D341Med (cell line): ENCODE measurements around the gene ZFYVE26.

ENCODE experiments used
- DNase-seq: peaks from one replicate; pipeline ENCODE4 v3.0.0; 2012; ENCODE audit warnings: low spot score

The ZFYVE26 gene

DNA sequence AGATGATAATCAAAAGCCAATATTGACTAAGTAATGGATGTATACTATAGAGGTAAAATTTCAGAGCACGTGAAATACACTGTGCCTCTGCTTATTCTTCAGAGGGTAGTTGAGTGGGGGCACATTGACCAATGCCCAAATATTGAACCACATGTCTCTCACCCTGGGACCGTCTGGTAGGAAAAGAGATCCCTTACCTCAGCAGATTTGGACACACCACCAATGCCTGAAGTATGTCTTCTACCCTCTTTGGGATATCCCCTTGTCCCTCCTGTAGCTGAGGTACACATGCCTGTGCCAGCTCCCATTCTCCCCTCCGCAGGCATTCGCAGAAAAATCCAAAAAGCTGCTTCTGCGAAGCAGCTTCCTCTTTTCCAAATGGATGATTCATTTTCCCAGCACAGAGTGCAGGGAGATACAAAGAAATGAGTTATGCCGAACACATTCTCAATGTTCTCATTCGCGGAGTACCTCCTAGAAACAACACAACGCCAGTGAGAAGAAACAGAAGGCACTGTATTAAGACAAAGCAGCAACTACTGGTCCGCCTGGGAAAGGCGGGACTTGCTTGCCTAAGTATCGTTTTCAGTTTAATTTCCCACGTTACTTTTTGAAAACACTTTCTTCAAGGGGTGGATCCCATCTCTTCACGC lies 691 bp downstream of the ZFYVE26 start:
- no peak for DNase-seq

- DNase-seq, result no peak
These were observed 1.6 kb downstream of the ZFYVE26 start for GRCh38 chr14:67814821-67815220.

- DNase-seq, result no peak
These were observed 10.1 kb downstream of the ZFYVE26 start for GRCh38 chr14:67806246-67806645.

DNA sequence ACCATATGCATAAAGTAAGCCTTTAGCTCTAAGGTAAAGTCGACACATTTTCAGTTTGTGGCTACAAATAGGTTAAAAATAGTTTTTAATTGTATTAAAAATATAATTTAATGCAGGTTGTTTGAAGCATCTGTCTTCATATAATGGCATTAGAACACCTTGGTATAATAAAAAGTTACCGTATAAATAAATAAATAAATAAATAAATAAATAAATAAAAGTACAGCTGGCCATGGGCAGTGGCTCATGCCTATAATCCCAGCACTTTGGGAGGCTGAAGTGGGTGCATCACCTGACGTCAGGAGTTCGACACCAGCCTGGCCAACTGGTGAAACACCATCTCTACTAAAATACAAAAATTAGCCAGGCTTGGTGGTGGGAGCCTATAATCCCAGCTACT lies 15.6 kb downstream of the ZFYVE26 start:
- no peak for DNase-seq

DNA sequence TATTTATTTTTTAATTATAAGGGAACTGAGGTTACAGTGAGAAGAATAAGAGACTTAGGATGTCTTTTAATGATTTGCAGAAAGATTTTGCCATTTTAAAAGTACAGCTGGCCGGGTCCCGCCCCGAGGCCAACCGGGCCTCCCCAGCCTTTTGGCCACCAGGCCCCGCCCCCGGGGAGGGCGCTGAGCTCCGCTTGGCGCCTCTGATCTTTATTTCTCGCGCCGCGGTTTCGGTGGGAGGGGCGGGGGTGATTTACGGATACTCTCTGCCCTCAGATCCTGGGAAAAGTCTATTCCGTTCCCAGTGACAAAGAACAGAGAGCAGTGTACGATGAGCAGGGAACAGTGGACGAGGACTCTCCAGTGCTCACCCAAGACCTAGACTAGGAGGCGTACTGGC lies 17.7 kb downstream of the ZFYVE26 start:
- no peak for DNase-seq

DNA sequence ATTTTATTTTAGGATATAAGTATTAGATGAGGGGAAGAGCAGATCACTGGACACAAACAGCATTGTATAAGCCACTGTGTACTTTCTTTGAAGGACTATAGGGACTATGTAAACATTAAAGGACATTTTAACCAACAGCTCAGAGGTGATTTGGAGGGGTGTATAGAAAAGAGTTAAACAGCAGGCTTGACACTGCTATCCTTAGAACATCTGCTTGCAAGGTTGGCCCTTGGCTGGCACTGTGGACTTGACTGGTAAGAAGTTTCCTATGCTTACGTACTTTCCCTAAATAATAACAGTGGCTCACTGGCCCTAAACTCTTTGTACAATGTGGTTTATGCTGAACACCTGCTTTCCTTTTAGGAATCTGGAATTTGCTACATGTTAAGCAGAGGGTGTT lies 28.7 kb downstream of the ZFYVE26 start:
- no peak for DNase-seq

- DNase-seq, result no peak
These were observed 30.9 kb downstream of the ZFYVE26 start for GRCh38 chr14:67785270-67786109.

GRCh38 chr14:67784244-67784823 lies 32.1 kb downstream of the ZFYVE26 start:
- DNase-seq, result no peak

DNA sequence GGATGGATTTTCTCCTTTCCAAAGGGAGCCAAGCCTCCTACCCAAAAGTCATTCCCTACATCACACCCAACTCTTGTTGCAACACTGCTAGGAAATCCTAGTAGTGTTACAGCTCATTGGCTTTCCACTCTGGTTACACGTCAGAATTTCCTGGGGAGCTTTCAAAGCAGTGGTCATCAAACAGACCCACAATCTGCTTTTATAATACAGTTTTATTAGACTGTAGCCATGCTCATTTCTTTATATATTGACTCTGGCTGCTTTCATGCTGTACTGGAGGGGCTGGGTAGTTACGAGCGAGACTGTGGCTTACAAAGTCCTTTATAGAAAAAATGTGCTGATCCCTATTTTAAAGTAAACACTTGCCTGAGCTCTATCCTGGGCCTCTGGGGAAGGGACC lies 34.3 kb downstream of the ZFYVE26 start:
- DNase-seq, result no peak

GRCh38 chr14:67778792-67779191 lies 37.6 kb downstream of the ZFYVE26 start:
- no peak for DNase-seq

DNA sequence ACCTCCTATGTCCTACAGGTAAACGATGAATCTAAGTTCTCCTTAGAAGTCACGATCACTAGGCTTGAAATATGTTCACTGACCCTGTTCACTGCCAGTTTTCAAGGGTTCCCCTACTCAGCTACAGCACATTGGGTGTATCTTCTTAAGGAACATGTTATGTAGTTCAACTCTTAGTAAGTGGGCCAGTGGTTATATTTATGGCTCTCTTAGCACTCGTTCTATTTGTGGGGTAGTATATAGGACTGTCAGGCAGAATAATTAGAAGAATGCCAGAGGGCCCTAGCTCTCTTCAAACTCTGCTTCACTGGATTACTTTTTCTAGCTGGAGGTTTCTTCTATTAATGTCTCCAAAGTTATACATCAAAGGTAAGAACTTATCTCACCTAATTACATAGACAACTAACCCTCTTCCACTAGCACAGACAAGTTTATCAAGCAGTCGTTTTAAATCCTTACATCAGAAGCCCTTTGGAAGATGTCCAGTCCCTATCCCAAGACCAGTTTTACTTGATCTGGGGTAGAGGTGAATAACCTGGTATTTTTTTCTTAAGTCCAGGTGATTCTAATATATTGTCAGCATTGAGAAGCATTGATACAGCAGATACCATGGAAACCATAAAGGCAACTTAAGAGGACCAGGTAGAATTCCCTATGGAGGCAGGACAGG lies 39.6 kb downstream of the ZFYVE26 start:
- no peak for DNase-seq

- DNase-seq, result no peak
These were observed 42.5 kb downstream of the ZFYVE26 start for GRCh38 chr14:67773844-67774377.

- no peak for DNase-seq
These were observed 48.2 kb downstream of the ZFYVE26 start for GRCh38 chr14:67768219-67768618.

GRCh38 chr14:67766035-67766680 lies 50.2 kb downstream of the ZFYVE26 start:
- DNase-seq, result no peak

- DNase-seq, result no peak
These were observed 51.1 kb downstream of the ZFYVE26 start for GRCh38 chr14:67765192-67765834.

DNA sequence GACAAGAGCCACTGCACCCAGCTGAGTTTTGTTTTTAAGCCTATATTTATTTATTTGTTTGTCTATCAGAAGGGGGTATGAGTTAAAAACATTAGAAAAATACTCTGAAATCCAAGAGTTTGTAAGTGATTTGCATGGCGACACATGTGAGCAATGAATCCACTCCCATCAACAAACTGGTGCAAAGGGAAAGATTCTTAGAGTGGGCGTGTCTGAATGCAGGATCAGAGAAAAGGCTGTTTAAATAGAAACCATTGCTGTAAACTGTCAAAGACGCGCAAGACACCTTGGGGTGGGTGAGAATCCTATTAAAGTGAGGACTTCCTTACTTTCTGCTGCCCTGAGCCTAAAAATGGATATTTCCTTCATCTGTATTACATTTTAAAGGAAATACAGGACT lies 51.9 kb downstream of the ZFYVE26 start:
- no peak for DNase-seq

GRCh38 chr14:67763158-67763822 lies 53.1 kb downstream of the ZFYVE26 start:
- no peak for DNase-seq

GRCh38 chr14:67762051-67762450 lies 54.3 kb downstream of the ZFYVE26 start:
- DNase-seq, result no peak

GRCh38 chr14:67759916-67760315 lies 56.5 kb downstream of the ZFYVE26 start:
- DNase-seq, result peak; percentile 70

GRCh38 chr14:67757175-67757574 lies 59.2 kb downstream of the ZFYVE26 start:
- DNase-seq, result no peak

DNA sequence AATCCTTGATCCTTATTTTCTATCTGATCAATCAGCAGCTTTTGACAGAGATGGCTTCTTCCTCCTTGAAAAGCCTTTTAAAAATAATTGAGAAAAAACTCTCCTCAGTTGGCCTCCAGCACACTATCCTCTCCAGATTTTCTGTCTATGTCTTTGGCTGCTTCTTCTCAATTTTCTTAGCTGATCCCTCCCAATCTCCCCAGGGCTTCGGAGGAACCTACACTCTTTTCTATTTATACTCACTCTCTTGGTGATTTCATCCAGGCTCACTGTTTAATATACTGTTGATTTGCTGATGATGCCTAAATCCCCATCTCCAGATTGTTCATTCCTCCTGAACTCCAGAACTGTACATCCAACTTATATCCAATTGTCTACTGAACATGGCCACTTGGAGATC lies 59.9 kb downstream of the ZFYVE26 start:
- no peak for DNase-seq
